ENCODE results near the gene DECR2.

Gene DECR2

DNA sequence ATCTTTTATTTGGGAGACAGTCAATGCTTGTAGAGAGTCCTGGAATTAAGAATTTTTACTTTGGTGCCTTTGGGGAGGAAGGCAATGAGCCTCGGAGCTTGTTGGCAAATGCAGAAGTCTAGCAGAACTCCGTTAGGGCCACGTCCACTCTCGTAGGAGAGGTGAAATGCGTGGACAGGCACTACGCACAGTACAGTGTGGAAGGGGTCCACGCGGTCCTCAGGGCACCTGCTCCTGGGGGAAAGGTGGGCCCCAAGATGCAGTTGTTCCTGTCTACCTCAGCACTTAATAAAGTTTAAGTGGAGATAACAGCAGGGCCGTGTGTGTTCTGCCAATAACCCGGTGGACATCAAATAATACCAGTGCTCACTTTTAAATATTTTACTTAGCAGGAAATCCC lies 25.6 kb downstream of the DECR2 start:
- H3K4me2 ChIP-seq (ENCODE audit: low read depth, low read length, poor library complexity, severe bottlenecking), result peak overlapping the region; percentile 85
- H3K9me3 ChIP-seq (ENCODE audit: insufficient read depth, low read depth, low read length), result no peaks in the 10 kb centered on the region
- no peaks in the 10 kb centered on the region for H3K36me3 ChIP-seq (ENCODE audit: insufficient read depth, low read length)
- no peaks in the 10 kb centered on the region for H3F3A ChIP-seq (ENCODE audit: low read depth)
- peaks cover 15% of the 10 kb centered on the region for H3K4me1 ChIP-seq (ENCODE audit: insufficient read depth, low read length, poor library complexity, severe bottlenecking)
- TF ChIP-seq EZH2phosphoT487 (IDR thresholded peaks at IDR 0.05; ENCODE audit: borderline replicate concordance), result no peak
- TF ChIP-seq, protein P1, sequence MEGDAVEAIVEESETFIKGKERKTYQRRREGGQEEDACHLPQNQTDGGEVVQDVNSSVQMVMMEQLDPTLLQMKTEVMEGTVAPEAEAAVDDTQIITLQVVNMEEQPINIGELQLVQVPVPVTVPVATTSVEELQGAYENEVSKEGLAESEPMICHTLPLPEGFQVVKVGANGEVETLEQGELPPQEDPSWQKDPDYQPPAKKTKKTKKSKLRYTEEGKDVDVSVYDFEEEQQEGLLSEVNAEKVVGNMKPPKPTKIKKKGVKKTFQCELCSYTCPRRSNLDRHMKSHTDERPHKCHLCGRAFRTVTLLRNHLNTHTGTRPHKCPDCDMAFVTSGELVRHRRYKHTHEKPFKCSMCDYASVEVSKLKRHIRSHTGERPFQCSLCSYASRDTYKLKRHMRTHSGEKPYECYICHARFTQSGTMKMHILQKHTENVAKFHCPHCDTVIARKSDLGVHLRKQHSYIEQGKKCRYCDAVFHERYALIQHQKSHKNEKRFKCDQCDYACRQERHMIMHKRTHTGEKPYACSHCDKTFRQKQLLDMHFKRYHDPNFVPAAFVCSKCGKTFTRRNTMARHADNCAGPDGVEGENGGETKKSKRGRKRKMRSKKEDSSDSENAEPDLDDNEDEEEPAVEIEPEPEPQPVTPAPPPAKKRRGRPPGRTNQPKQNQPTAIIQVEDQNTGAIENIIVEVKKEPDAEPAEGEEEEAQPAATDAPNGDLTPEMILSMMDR (conservative IDR thresholded peaks at IDR 0.05; ENCODE audit: low read length), result no peak
- no peaks in the 10 kb centered on the region for H3K9me2 ChIP-seq (replicated peaks; ENCODE audit: low read depth, low read length)
- H3K79me2 ChIP-seq (ENCODE audit: insufficient read depth, low read length), result peaks cover 21% of the 10 kb centered on the region
- H3K27me3 ChIP-seq (ENCODE audit: insufficient read depth, low read length, poor library complexity, severe bottlenecking), result no peaks in the 10 kb centered on the region
- H4K20me1 ChIP-seq (ENCODE audit: insufficient read depth, low read length, poor library complexity, severe bottlenecking), result peaks cover 6% of the 10 kb centered on the region
- no peak overlapping the region for H2AFZ ChIP-seq (ENCODE audit: low read length)
- peak overlapping the region; percentile 73 for H3K4me3 ChIP-seq (ENCODE audit: low read length, poor library complexity, severe bottlenecking)
- peak overlapping the region; percentile 70 for H3K9ac ChIP-seq (ENCODE audit: low read depth, low read length, poor library complexity, severe bottlenecking)

DNA sequence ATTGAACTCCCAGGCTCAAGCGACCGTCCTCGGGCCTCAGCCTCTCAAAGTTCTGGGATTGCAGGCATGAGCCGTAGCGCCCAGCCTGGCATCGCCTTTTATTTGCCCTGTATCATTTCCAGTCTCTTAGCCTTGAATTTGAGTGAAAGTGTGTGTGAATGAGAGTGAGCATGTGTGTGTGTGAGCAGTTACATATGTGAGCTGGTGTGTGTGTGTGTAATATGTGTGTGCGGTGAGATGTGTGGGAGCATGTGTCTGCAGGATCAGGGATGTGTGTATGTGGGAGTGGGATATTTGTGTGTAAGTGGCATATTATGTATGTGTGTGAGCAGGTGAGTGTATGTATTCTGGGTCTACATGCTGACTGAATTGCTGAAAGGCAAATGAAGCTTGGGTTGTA lies 29.2 kb downstream of the DECR2 start:
- no peaks in the 10 kb centered on the region for H3K27me3 ChIP-seq (ENCODE audit: insufficient read depth, low read length, poor library complexity, severe bottlenecking)
- H4K20me1 ChIP-seq (ENCODE audit: insufficient read depth, low read length, poor library complexity, severe bottlenecking), result peaks cover 6% of the 10 kb centered on the region
- H3K79me2 ChIP-seq (ENCODE audit: insufficient read depth, low read length), result peaks cover 21% of the 10 kb centered on the region
- H3K4me3 ChIP-seq (ENCODE audit: low read length, poor library complexity, severe bottlenecking), result no peak overlapping the region
- H3K9me2 ChIP-seq (replicated peaks; ENCODE audit: low read depth, low read length), result no peaks in the 10 kb centered on the region
- no peak for TF ChIP-seq EZH2phosphoT487 (IDR thresholded peaks at IDR 0.05; ENCODE audit: borderline replicate concordance)
- TF ChIP-seq, protein P1 (conservative IDR thresholded peaks at IDR 0.05; ENCODE audit: low read length), result no peak
- no peak overlapping the region for H3K9ac ChIP-seq (ENCODE audit: low read depth, low read length, poor library complexity, severe bottlenecking)
- H3F3A ChIP-seq (ENCODE audit: low read depth), result no peaks in the 10 kb centered on the region
- no peak overlapping the region for H2AFZ ChIP-seq (ENCODE audit: low read length)
- no peaks in the 10 kb centered on the region for H3K36me3 ChIP-seq (ENCODE audit: insufficient read depth, low read length)
- peak overlapping the region; percentile 85 for H3K4me2 ChIP-seq (ENCODE audit: low read depth, low read length, poor library complexity, severe bottlenecking)
- no peaks in the 10 kb centered on the region for H3K9me3 ChIP-seq (ENCODE audit: insufficient read depth, low read depth, low read length)
- H3K4me1 ChIP-seq (ENCODE audit: insufficient read depth, low read length, poor library complexity, severe bottlenecking), result peaks cover 15% of the 10 kb centered on the region

DNA sequence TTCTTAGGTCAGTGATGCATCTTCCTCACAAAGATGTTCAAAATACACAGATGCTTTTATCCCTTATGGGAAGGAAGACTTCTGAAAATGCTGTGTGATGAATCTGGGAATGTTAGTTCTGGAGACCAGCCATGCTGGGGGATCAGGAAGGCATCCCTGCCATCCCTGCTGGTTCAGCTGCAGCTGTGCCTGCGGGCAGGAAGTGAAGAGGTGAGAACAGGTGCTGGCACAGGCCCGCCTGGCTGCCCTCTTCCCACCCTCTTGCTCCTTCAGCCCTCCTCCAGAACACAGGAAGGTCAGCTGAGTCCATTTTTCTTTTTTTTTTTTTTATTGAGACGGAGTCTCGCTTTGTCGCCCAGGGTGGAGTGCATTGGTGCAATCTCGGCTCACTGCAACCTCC lies 38.9 kb downstream of the DECR2 start:
- no peaks in the 10 kb centered on the region; the same call in 1 of the 2 replicates for H3K79me2 ChIP-seq (ENCODE audit: insufficient read depth, low read length)
- no peak for TF ChIP-seq EZH2phosphoT487 (IDR thresholded peaks at IDR 0.05; ENCODE audit: borderline replicate concordance)
- TF ChIP-seq, protein P1 (conservative IDR thresholded peaks at IDR 0.05; ENCODE audit: low read length), result no peak
- no peaks in the 10 kb centered on the region for H3F3A ChIP-seq (ENCODE audit: low read depth)
- H3K9ac ChIP-seq (ENCODE audit: low read depth, low read length, poor library complexity, severe bottlenecking), result no peak overlapping the region
- no peak overlapping the region for H3K4me2 ChIP-seq (ENCODE audit: low read depth, low read length, poor library complexity, severe bottlenecking)
- no peaks in the 10 kb centered on the region for H3K27me3 ChIP-seq (ENCODE audit: insufficient read depth, low read length, poor library complexity, severe bottlenecking)
- H3K9me3 ChIP-seq (ENCODE audit: insufficient read depth, low read depth, low read length), result no peaks in the 10 kb centered on the region
- no peak overlapping the region for H2AFZ ChIP-seq (ENCODE audit: low read length)
- no peak overlapping the region for H3K4me3 ChIP-seq (ENCODE audit: low read length, poor library complexity, severe bottlenecking)
- H3K36me3 ChIP-seq (ENCODE audit: insufficient read depth, low read length), result no peaks in the 10 kb centered on the region
- no peaks in the 10 kb centered on the region for H3K4me1 ChIP-seq (ENCODE audit: insufficient read depth, low read length, poor library complexity, severe bottlenecking)
- H4K20me1 ChIP-seq (ENCODE audit: insufficient read depth, low read length, poor library complexity, severe bottlenecking), result no peaks in the 10 kb centered on the region
- no peaks in the 10 kb centered on the region for H3K9me2 ChIP-seq (replicated peaks; ENCODE audit: low read depth, low read length)

All from Loucy (cell line).